HepG2 (cell line): ENCODE measurements around the gene DCTN2. TPM values are rescaled to one million over a fixed set of nuclear protein-coding genes. Genes with fewer than 3 reads are reported as not detected.
A peak's percentile ranks its signal among the peaks of the same experiment; 100 is the strongest.

Experiments used
- CEBPG ChIP-seq: IDR thresholded peaks from 2 replicates; pipeline ENCODE4 v1.6.1; 2016
- HINFP ChIP-seq: sonication (generic); formaldehyde crosslinking; IDR thresholded peaks from 2 replicates; pipeline ENCODE4 v1.4.0; 2020; ENCODE audit warnings: low read depth, mild to moderate bottlenecking, missing genetic modification reagents
- MED1 ChIP-seq: sonication (generic); formaldehyde crosslinking; IDR thresholded peaks from 2 replicates; pipeline ENCODE4 v1.4.0; 2020; ENCODE audit warnings: missing genetic modification reagents
- PAF1 ChIP-seq: IDR thresholded peaks from 2 replicates; pipeline ENCODE4 v1.6.1; 2016; ENCODE audit warnings: missing genetic modification reagents, missing compliant biosample characterization
- RNF2 ChIP-seq: fragments of 450-650 bp; conservative IDR thresholded peaks from 2 replicates; pipeline ENCODE4 v1.6.1; 2016; ENCODE audit warnings: low read depth
- TOE1 ChIP-seq: sonication (generic); formaldehyde crosslinking; IDR thresholded peaks from 2 replicates; pipeline ENCODE4 v1.4.0; 2020; ENCODE audit warnings: mild to moderate bottlenecking, missing genetic modification reagents
- ZNF34 ChIP-seq: sonication (generic); formaldehyde crosslinking; IDR thresholded peaks from 2 replicates; pipeline ENCODE4 v1.4.0; 2020; ENCODE audit warnings: mild to moderate bottlenecking, missing genetic modification reagents, borderline replicate concordance
- ZNF550 ChIP-seq: sonication (generic); formaldehyde crosslinking; IDR thresholded peaks from 2 replicates; pipeline ENCODE4 v1.4.0; 2020; ENCODE audit warnings: mild to moderate bottlenecking, missing genetic modification reagents, borderline replicate concordance
- ZNF574 ChIP-seq: sonication (generic); formaldehyde crosslinking; IDR thresholded peaks from 2 replicates; pipeline ENCODE4 v1.4.0; 2020; ENCODE audit warnings: missing genetic modification reagents
- ZSCAN25 ChIP-seq: sonication (generic); formaldehyde crosslinking; IDR thresholded peaks from 2 replicates; pipeline ENCODE4 v1.8.0; 2022; ENCODE audit warnings: mild to moderate bottlenecking, missing genetic modification reagents
- polyA plus RNA-seq, 8 experiments: library from polyadenylated mRNA; depleted of rRNA in 3 of 8; stranded (reverse) in 7 of 8; unstranded in 1 of 8; fragments of >200 nt; fragmentation: Illumina TruSeq in 4 of 8; extraction: Trizol in 4 of 8; gene quantifications; 2 replicates each; pipeline versions ENCODE4 v1.2.1 to v1.2.3, GENCODE V29; 2011 to 2016; ENCODE audit warnings: low read depth in 4 of 8, missing spikeins in 1 of 8, mixed read lengths in 1 of 8; ENCODE audit not compliant: insufficient read depth in 1 of 8
- total RNA-seq, 5 experiments: library from RNA; depleted of rRNA; stranded (reverse); fragments of >200 nt; fragmentation: Illumina TruSeq; extraction: Trizol; gene quantifications; 2 replicates each; pipeline ENCODE4 v1.2.3, GENCODE V29; 2016; ENCODE audit warnings: low read depth in 1 of 5
- TF ChIP-seq, protein P1 (sequence below): sonication (generic); formaldehyde crosslinking; IDR thresholded peaks from 2 replicates; pipeline ENCODE4 v1.4.0; 2020; ENCODE audit warnings: missing genetic modification reagents
- TF ChIP-seq, protein P2 (sequence below): sonication (generic); formaldehyde crosslinking; IDR thresholded peaks from 2 replicates; pipeline ENCODE4 v1.4.0; 2020; ENCODE audit warnings: missing genetic modification reagents, borderline replicate concordance
- TF ChIP-seq, protein P3 (sequence below): IDR thresholded peaks from 2 replicates; pipeline ENCODE4 v1.4.0; 2020; ENCODE audit warnings: mild to moderate bottlenecking, missing genetic modification reagents

Gene DCTN2
- total and polyA plus RNA-seq, 2 of the 13 experiments (the other 11 are each of a cell fraction or from before 2014, with no cell fraction given): 72.0 to 77.4 TPM

GRCh38 chr12:57546438-57547287 lies at the start of gene DCTN2 (continued):
- TF ChIP-seq, protein P1, sequence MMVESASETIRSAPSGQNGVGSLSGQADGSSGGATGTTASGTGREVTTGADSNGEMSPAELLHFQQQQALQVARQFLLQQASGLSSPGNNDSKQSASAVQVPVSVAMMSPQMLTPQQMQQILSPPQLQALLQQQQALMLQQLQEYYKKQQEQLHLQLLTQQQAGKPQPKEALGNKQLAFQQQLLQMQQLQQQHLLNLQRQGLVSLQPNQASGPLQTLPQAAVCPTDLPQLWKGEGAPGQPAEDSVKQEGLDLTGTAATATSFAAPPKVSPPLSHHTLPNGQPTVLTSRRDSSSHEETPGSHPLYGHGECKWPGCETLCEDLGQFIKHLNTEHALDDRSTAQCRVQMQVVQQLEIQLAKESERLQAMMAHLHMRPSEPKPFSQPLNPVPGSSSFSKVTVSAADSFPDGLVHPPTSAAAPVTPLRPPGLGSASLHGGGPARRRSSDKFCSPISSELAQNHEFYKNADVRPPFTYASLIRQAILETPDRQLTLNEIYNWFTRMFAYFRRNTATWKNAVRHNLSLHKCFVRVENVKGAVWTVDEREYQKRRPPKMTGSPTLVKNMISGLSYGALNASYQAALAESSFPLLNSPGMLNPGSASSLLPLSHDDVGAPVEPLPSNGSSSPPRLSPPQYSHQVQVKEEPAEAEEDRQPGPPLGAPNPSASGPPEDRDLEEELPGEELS (CRISPR knock-in tag): 0 out of 2 replicates have a peak, but pooled peaks have one; percentile 19
- TF ChIP-seq, protein P2, sequence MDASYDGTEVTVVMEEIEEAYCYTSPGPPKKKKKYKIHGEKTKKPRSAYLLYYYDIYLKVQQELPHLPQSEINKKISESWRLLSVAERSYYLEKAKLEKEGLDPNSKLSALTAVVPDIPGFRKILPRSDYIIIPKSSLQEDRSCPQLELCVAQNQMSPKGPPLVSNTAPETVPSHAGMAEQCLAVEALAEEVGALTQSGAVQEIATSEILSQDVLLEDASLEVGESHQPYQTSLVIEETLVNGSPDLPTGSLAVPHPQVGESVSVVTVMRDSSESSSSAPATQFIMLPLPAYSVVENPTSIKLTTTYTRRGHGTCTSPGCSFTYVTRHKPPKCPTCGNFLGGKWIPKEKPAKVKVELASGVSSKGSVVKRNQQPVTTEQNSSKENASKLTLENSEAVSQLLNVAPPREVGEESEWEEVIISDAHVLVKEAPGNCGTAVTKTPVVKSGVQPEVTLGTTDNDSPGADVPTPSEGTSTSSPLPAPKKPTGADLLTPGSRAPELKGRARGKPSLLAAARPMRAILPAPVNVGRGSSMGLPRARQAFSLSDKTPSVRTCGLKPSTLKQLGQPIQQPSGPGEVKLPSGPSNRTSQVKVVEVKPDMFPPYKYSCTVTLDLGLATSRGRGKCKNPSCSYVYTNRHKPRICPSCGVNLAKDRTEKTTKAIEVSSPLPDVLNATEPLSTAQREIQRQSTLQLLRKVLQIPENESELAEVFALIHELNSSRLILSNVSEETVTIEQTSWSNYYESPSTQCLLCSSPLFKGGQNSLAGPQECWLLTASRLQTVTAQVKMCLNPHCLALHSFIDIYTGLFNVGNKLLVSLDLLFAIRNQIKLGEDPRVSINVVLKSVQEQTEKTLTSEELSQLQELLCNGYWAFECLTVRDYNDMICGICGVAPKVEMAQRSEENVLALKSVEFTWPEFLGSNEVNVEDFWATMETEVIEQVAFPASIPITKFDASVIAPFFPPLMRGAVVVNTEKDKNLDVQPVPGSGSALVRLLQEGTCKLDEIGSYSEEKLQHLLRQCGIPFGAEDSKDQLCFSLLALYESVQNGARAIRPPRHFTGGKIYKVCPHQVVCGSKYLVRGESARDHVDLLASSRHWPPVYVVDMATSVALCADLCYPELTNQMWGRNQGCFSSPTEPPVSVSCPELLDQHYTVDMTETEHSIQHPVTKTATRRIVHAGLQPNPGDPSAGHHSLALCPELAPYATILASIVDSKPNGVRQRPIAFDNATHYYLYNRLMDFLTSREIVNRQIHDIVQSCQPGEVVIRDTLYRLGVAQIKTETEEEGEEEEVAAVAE (CRISPR knock-in tag): no peak
- no peak for TF ChIP-seq MED1
- no peak for TF ChIP-seq CEBPG (CRISPR knock-in tag)
- TF ChIP-seq HINFP (CRISPR knock-in tag): no peak
- no peak for TF ChIP-seq PAF1 (CRISPR knock-in tag)
- TF ChIP-seq, protein P3, sequence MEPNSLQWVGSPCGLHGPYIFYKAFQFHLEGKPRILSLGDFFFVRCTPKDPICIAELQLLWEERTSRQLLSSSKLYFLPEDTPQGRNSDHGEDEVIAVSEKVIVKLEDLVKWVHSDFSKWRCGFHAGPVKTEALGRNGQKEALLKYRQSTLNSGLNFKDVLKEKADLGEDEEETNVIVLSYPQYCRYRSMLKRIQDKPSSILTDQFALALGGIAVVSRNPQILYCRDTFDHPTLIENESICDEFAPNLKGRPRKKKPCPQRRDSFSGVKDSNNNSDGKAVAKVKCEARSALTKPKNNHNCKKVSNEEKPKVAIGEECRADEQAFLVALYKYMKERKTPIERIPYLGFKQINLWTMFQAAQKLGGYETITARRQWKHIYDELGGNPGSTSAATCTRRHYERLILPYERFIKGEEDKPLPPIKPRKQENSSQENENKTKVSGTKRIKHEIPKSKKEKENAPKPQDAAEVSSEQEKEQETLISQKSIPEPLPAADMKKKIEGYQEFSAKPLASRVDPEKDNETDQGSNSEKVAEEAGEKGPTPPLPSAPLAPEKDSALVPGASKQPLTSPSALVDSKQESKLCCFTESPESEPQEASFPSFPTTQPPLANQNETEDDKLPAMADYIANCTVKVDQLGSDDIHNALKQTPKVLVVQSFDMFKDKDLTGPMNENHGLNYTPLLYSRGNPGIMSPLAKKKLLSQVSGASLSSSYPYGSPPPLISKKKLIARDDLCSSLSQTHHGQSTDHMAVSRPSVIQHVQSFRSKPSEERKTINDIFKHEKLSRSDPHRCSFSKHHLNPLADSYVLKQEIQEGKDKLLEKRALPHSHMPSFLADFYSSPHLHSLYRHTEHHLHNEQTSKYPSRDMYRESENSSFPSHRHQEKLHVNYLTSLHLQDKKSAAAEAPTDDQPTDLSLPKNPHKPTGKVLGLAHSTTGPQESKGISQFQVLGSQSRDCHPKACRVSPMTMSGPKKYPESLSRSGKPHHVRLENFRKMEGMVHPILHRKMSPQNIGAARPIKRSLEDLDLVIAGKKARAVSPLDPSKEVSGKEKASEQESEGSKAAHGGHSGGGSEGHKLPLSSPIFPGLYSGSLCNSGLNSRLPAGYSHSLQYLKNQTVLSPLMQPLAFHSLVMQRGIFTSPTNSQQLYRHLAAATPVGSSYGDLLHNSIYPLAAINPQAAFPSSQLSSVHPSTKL: peak; percentile 17; the same call in 1 of the 2 replicates
- TF ChIP-seq ZSCAN25 (CRISPR knock-in tag): peak; percentile 84; the same call in 1 of the 2 replicates
- TF ChIP-seq ZNF550 (CRISPR knock-in tag): no peak
- no peak for TF ChIP-seq TOE1
- no peak for TF ChIP-seq RNF2
- TF ChIP-seq ZNF34 (CRISPR knock-in tag): no peak
- peak; percentile 66; the same call in 1 of the 2 replicates for TF ChIP-seq ZNF574
